C4-2B (cell line): Measurements from ENCODE around the gene SHISA9.

ENCODE experiments used
- H3K27ac ChIP-seq: fragments of 450-650 bp; 2 replicates; pipeline ENCODE4 v1.5.1; 2017
- ZFX ChIP-seq: fragments of 450-650 bp; IDR thresholded peaks from 2 replicates; pipeline ENCODE4 v1.6.1; 2017
- TF ChIP-seq, protein P1 (sequence below): fragments of 450-650 bp; conservative IDR thresholded peaks from 2 replicates; pipeline ENCODE4 v1.5.1; 2017; ENCODE audit warnings: mild to moderate bottlenecking

SHISA9 gene

DNA sequence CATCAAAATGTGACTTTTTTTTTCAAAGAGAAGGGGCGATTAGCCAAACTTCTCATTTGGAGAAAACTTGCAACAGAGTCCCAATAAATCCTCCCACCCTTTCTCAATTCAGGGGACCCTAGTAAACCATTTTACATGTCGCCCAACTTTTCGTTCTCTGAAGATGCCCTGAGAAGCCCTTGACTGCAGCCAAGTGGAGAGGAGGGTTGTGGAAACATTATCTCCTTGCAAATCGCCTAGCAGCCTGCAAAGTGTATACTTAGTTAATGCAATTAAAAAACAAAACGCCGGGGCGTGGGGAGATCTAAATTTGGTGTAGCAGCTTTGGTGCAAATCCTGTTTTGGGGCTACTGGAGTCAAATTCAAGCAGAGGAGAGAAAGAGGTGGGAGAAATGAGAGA, 1.2 kb upstream of the SHISA9 start:
- no peak overlapping the region for H3K27ac ChIP-seq
- no peak for TF ChIP-seq ZFX
- TF ChIP-seq, protein P1, sequence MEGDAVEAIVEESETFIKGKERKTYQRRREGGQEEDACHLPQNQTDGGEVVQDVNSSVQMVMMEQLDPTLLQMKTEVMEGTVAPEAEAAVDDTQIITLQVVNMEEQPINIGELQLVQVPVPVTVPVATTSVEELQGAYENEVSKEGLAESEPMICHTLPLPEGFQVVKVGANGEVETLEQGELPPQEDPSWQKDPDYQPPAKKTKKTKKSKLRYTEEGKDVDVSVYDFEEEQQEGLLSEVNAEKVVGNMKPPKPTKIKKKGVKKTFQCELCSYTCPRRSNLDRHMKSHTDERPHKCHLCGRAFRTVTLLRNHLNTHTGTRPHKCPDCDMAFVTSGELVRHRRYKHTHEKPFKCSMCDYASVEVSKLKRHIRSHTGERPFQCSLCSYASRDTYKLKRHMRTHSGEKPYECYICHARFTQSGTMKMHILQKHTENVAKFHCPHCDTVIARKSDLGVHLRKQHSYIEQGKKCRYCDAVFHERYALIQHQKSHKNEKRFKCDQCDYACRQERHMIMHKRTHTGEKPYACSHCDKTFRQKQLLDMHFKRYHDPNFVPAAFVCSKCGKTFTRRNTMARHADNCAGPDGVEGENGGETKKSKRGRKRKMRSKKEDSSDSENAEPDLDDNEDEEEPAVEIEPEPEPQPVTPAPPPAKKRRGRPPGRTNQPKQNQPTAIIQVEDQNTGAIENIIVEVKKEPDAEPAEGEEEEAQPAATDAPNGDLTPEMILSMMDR = no peak

DNA sequence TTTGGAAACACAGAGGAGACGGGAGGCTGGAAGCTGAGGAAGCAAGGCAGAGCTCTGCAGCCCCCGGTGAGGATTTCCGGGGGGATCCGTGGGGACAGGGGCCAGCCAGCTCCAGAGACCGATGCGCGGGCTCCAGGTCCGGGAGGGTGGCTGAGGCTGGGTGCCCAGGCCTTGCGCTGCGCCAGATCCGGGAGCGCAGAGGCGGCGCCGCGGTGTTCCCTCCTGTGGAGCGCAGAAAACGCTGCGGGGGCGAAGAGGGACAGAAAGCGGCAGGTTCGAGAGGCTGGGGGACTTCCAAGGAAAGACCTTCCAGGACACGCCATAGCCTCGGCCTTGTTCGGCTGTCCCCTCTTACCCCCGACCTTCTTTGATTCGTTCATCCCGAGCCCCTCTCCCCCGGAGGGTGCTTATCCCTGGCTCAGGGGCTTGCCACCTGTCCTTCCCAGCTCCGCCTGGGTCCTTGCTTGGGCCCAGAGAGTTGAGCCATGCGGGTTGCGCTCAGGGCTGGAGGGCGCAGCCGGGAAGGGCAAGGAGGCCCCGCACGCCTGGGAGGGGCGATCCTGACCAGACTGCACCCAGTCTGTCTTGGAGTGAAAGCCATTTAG, 697 bp upstream of the SHISA9 start:
- TF ChIP-seq, protein P1 = no peak
- no peak for TF ChIP-seq ZFX
- no peak overlapping the region for H3K27ac ChIP-seq

DNA sequence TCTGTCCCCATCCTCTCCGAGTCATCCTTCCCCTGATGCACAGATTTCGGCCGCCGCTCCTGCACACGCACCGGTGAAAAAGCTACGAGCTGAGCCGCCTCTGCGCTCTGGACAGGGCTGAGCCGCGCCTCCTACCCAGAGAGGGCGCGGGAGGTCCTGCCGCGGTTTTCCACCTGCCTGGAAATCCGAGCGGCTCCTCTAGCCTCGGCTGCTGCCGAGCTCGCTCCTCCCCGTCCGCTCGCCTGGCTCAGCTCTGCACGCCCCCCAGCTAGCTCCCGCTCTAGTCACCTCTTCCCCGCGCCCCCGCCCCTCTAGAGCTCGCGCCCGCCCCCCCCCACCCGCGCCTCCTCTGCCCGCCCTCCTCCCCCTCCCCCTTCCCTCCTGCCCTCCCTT, 198 bp upstream of the SHISA9 start:
- TF ChIP-seq, protein P1 = no peak
- no peak for TF ChIP-seq ZFX
- no peak overlapping the region for H3K27ac ChIP-seq

GRCh38 chr16:12902511-12903372, 1.3 kb downstream of the SHISA9 start:
- H3K27ac ChIP-seq = no peak overlapping the region
- no peak for TF ChIP-seq ZFX
- TF ChIP-seq, protein P1 = no peak

GRCh38 chr16:12903407-12904328, 2.3 kb downstream of the SHISA9 start:
- H3K27ac ChIP-seq = no peak overlapping the region

GRCh38 chr16:12904329-12904671, 2.9 kb downstream of the SHISA9 start:
- H3K27ac ChIP-seq = no peak overlapping the region
- TF ChIP-seq, protein P1 = no peak
- no peak for TF ChIP-seq ZFX

More at GRCh38 chr16:12903407-12904328, 2.3 kb downstream of the SHISA9 start:
- TF ChIP-seq, protein P1 = no peak
- TF ChIP-seq ZFX = no peak

GRCh38 chr16:12906271-12906670, 4.9 kb downstream of the SHISA9 start:
- no peak overlapping the region for H3K27ac ChIP-seq
- TF ChIP-seq, protein P1 = no peak
- TF ChIP-seq ZFX = no peak
